Endothelial cell of umbilical vein (primary cell): ENCODE measurements around the gene ABCA6. TPM values are rescaled to one million over a fixed set of nuclear protein-coding genes. Genes with fewer than 3 reads are reported as not detected.

Experiments used
- BruUV-seq: library from RNA; stranded (reverse); fragments of 400-500 nt; replicated peaks from 2 replicates; lab custom pipeline; 2021; lab: Mats Ljungman, UMichigan
- CTCF ChIA-PET: fragments of 300-600, 350-600 bp; sonication (Branson Sonifier 250); formaldehyde crosslinking; loops from one replicate; lab custom pipeline; 2021; ENCODE audit warnings: antibody characterized with exemption, inconsistent platforms; lab: Charles Lee
- POLR2A ChIA-PET: fragments of 300-600, 350-600 bp; sonication (Branson Sonifier 250); formaldehyde crosslinking; loops from one replicate; lab custom pipeline; 2021; ENCODE audit warnings: antibody characterized with exemption, inconsistent platforms; lab: Charles Lee
- DNase-seq: peaks from one replicate; pipeline ENCODE4 v3.0.0-alpha.2; 2011; ENCODE audit warnings: low read depth, low spot score
- FAIRE-seq: peaks from 2 replicates; lab custom pipeline; 2011; peaks lifted over from hg19 to GRCh38; lab: Jason Lieb, UNC
- H2AFZ ChIP-seq: 2 replicates; pipeline ENCODE4 v1.6.0; 2012; ENCODE audit warnings: low read depth, low read length, control low read depth, inconsistent platforms
- H3K27ac ChIP-seq: 2 replicates; pipeline ENCODE4 v1.5.1; 2011; ENCODE audit warnings: low read depth, mild to moderate bottlenecking, control low read depth, low read length, moderate library complexity; ENCODE audit not compliant: insufficient read depth
- H3K27me3 ChIP-seq, 2 experiments: 2 replicates each; pipeline versions ENCODE4 v1.6.0 to v1.6.1; 2011; ENCODE audit warnings: low read length in 2 of 2, mixed read lengths in 1 of 2; ENCODE audit not compliant: control insufficient read depth in 2 of 2, insufficient read depth in 2 of 2
- H3K36me3 ChIP-seq, 2 experiments: 2 replicates in 1 of 2; 3 replicates in 1 of 2; pipeline ENCODE4 v1.5.1; 2011; ENCODE audit warnings: low read length in 2 of 2, mild to moderate bottlenecking in 1 of 2, moderate library complexity in 1 of 2; ENCODE audit not compliant: control insufficient read depth in 2 of 2, insufficient read depth in 2 of 2; ENCODE audit errors: extremely low read depth in 1 of 2
- H3K4me1 ChIP-seq: 3 replicates; pipeline ENCODE4 v1.5.1; 2011; ENCODE audit warnings: mild to moderate bottlenecking, low read length; ENCODE audit not compliant: control insufficient read depth, insufficient read depth; ENCODE audit errors: extremely low read depth
- H3K4me2 ChIP-seq: 2 replicates; pipeline ENCODE4 v1.6.1; 2011; ENCODE audit warnings: low read length, control low read depth, mixed read lengths; ENCODE audit not compliant: insufficient read depth
- H3K4me3 ChIP-seq, 3 experiments: fragments of 200-600 bp in 1 of 3; sonication (generic), shearing (Covaris generic) in 1 of 3; replicated peaks in 1 of 3; 2 replicates each; pipeline ENCODE4 v1.5.1; 2011 to 2016; ENCODE audit warnings: control low read depth in 3 of 3, low read length in 3 of 3, mild to moderate bottlenecking in 2 of 3, inconsistent platforms in 1 of 3, low read depth in 1 of 3, moderate library complexity in 1 of 3; ENCODE audit not compliant: insufficient read depth in 1 of 3
- H3K79me2 ChIP-seq: 2 replicates; pipeline ENCODE4 v1.6.0; 2012; ENCODE audit warnings: low read length, inconsistent platforms; ENCODE audit not compliant: control insufficient read depth, insufficient read depth
- H3K9ac ChIP-seq: replicated peaks from 2 replicates; pipeline ENCODE3; 2011; ENCODE audit warnings: low read length, control low read depth; ENCODE audit not compliant: insufficient read depth; ENCODE audit errors: extremely low read depth
- H3K9me1 ChIP-seq: replicated peaks from 3 replicates; pipeline ENCODE4 v1.6.0; 2011; ENCODE audit warnings: mild to moderate bottlenecking, low read length; ENCODE audit not compliant: control insufficient read depth, insufficient read depth; ENCODE audit errors: extremely low read depth
- H3K9me3 ChIP-seq: replicated peaks from 2 replicates; pipeline ENCODE4 v1.5.1; 2012; ENCODE audit warnings: low read length, inconsistent platforms; ENCODE audit not compliant: control insufficient read depth, insufficient read depth
- H4K20me1 ChIP-seq: replicated peaks from 2 replicates; pipeline ENCODE3; 2011; ENCODE audit warnings: mild to moderate bottlenecking, low read length; ENCODE audit not compliant: control insufficient read depth, insufficient read depth; ENCODE audit errors: extremely low read depth
- CTCF ChIP-seq, 2 donors: IDR thresholded peaks; 1 replicate in 1 of 2; 2 replicates in 1 of 2; pipeline ENCODE4 v1.5.1; 2011; ENCODE audit warnings: low read length in 2 of 2, mild to moderate bottlenecking in 2 of 2, moderate library complexity in 2 of 2, control low read depth in 1 of 2, inconsistent platforms in 1 of 2, low read depth in 1 of 2; ENCODE audit not compliant: insufficient read depth in 1 of 2; ENCODE audit errors: extremely low read depth in 1 of 2
- EZH2 ChIP-seq: IDR thresholded peaks from 2 replicates; pipeline ENCODE4 v1.6.1; 2012; ENCODE audit warnings: borderline replicate concordance, low read depth, mild to moderate bottlenecking, moderate library complexity, low read length, inconsistent platforms; ENCODE audit not compliant: severe bottlenecking
- FOS ChIP-seq: IDR thresholded peaks from 2 replicates; pipeline ENCODE4 v1.6.1; 2011; ENCODE audit warnings: mild to moderate bottlenecking, low read length, moderate library complexity, borderline replicate concordance; ENCODE audit not compliant: insufficient read depth
- GATA2 ChIP-seq: IDR thresholded peaks from 2 replicates; pipeline ENCODE4 v1.7.0; 2011; ENCODE audit warnings: low read depth, mild to moderate bottlenecking, moderate library complexity, mixed read lengths, low read length; ENCODE audit not compliant: insufficient read length, insufficient read depth
- JUN ChIP-seq: IDR thresholded peaks from 2 replicates; pipeline ENCODE4 v1.6.1; 2011; ENCODE audit warnings: borderline replicate concordance, low read depth; ENCODE audit not compliant: insufficient read length, insufficient read depth
- MAX ChIP-seq: IDR thresholded peaks from 2 replicates; pipeline ENCODE4 v1.6.1; 2011; ENCODE audit not compliant: insufficient read depth, insufficient read length
- MYC ChIP-seq: IDR thresholded peaks from one replicate; pipeline ENCODE4 v1.6.1; 2011; ENCODE audit warnings: mild to moderate bottlenecking, low read depth, low read length
- POLR2A ChIP-seq: IDR thresholded peaks from 2 replicates; pipeline ENCODE4 v1.6.1; 2012; ENCODE audit warnings: low read depth, mild to moderate bottlenecking, control low read depth, low read length
- POLR2AphosphoS5 ChIP-seq: IDR thresholded peaks from 2 replicates; pipeline ENCODE4 v1.6.1; 2012; ENCODE audit warnings: low read depth, mild to moderate bottlenecking, control low read depth, low read length, moderate library complexity; ENCODE audit not compliant: insufficient read depth
- dilution Hi-C: fragments of 300-500 bp; cut with MboI; formaldehyde crosslinking; loops from one replicate; pipeline ENCODE4 v1.15.0; 2019; ENCODE audit warnings: low sequenced_read_pairs; ENCODE audit not compliant: extremely low pct_ligation_motif_present
- intact Hi-C: fragments of 100-400 bp; cut with micrococcal nuclease; formaldehyde crosslinking; loops from one replicate; pipeline ENCODE4 v1.10.0; 2022
- polyA plus RNA-seq, 4 experiments: library from polyadenylated mRNA; depleted of rRNA in 3 of 4; stranded (reverse) in 3 of 4; unstranded in 1 of 4; fragments of >200 nt; gene quantifications; 2 replicates each; pipeline versions ENCODE4 v1.2.1 to v1.2.3, GENCODE V29; 2011 to 2012; ENCODE audit warnings: missing spikeins in 1 of 4
- total RNA-seq: library from RNA; stranded (reverse); gene quantifications from 2 replicates; pipeline ENCODE4 v1.2.3, GENCODE V29; 2021

The ABCA6 gene
- total and polyA plus RNA-seq, 2 donors (not counting 3 experiments of a cell fraction or from before 2014, with no cell fraction given): 11.3 to 30.5 TPM

- H3K4me1 ChIP-seq: peaks cover 3% of the 10 kb centered on the region
- H2AFZ ChIP-seq: no peak overlapping the region
- no peak overlapping the region for H3K9ac ChIP-seq
- H3K36me3 ChIP-seq: no peaks in the 10 kb centered on the region
- H3K9me1 ChIP-seq: no peaks in the 10 kb centered on the region
- ChIA-PET CTCF (interaction anchor here (1.2 kb wide), 1 partner anchor 9 kb away, joined by 3 read pairs; no protein-coding TSS in a partner anchor), POLR2A (no interaction called here)
- H3K4me2 ChIP-seq: no peak overlapping the region
- H3K9me3 ChIP-seq: no peaks in the 10 kb centered on the region
- H4K20me1 ChIP-seq: no peaks in the 10 kb centered on the region
- DNase-seq: no peak
- no TSS peak for BruUV-seq
- no peaks in the 10 kb centered on the region for H3K27me3 ChIP-seq
- dilution Hi-C loops: no loop called here
- H3K79me2 ChIP-seq: no peaks in the 10 kb centered on the region
- intact Hi-C loops: no loop called here
- no peak overlapping the region for H3K27ac ChIP-seq
- TF ChIP-seq JUN (no peak), GATA2 (no peak), CTCF (IDR thresholded peaks at IDR 0.05; ENCODE audit: extremely low read depth in 1 of 2, insufficient read depth in 1 of 2, low read depth in 1 of 2, low read length in 2 of 2) (no peak), POLR2AphosphoS5 (no peak), MAX (no peak), FOS (no peak), EZH2 (no peak), MYC (no peak), POLR2A (no peak)
- FAIRE-seq: no peak
- no peak overlapping the region for H3K4me3 ChIP-seq
Measured at GRCh38 chr17:69056179-69056823, 85.4 kb downstream of the ABCA6 start.
